Hepatocyte (in vitro differentiated cells): ENCODE measurements around the gene ZNF892.

Experiments used
- CTCF ChIP-seq: fragments of 200-600 bp; sonication (generic); IDR thresholded peaks from 2 replicates; pipeline ENCODE4 v1.5.1; 2016; ENCODE audit warnings: antibody characterized with exemption, mild to moderate bottlenecking; ENCODE audit not compliant: poor library complexity
- EZH2 ChIP-seq: fragments of 200-600 bp; sonication (generic); IDR thresholded peaks from 2 replicates; pipeline ENCODE4 v1.6.1; 2016; ENCODE audit warnings: antibody characterized with exemption, mild to moderate bottlenecking, borderline replicate concordance
- EZH2phosphoT487 ChIP-seq: fragments of 200-600 bp; sonication (generic); IDR thresholded peaks from one replicate; pipeline ENCODE4 v1.6.1; 2018; ENCODE audit warnings: antibody characterized with exemption, mild to moderate bottlenecking, low read depth, moderate library complexity; ENCODE audit not compliant: unreplicated experiment, severe bottlenecking

- no peak for TF ChIP-seq CTCF
- no peak for TF ChIP-seq EZH2
- no peak for TF ChIP-seq EZH2phosphoT487
Observed at GRCh38 chr2:95234816-95235215, 27.5 kb downstream of the ZNF892 start.
